DOHH2 (cell line): ENCODE data around the gene AMIGO3.

Source experiments
- H3F3A ChIP-seq: fragments of 200-600 bp; sonication (generic), shearing (Covaris generic); 2 replicates; pipeline ENCODE4 v1.6.0; 2016; ENCODE audit warnings: antibody characterized with exemption, mild to moderate bottlenecking; ENCODE audit not compliant: control insufficient read depth, insufficient read depth
- H3K27ac ChIP-seq: fragments of 200-600 bp; sonication (generic); 2 replicates; pipeline ENCODE4 v1.5.1; 2014; ENCODE audit warnings: low read depth, mild to moderate bottlenecking, low read length, moderate library complexity
- H3K27me3 ChIP-seq: fragments of 200-600 bp; sonication (generic); 2 replicates; pipeline ENCODE4 v1.6.1; 2014; ENCODE audit warnings: mild to moderate bottlenecking, low read length, mixed read lengths; ENCODE audit not compliant: control insufficient read depth
- H3K36me3 ChIP-seq: fragments of 200-600 bp; sonication (generic); 2 replicates; pipeline ENCODE4 v1.6.1; 2014; ENCODE audit warnings: mild to moderate bottlenecking, low read length, moderate library complexity, mixed read lengths; ENCODE audit not compliant: control insufficient read depth
- H3K4me1 ChIP-seq: fragments of 200-600 bp; sonication (generic); 2 replicates; pipeline ENCODE4 v1.6.1; 2014; ENCODE audit warnings: mild to moderate bottlenecking, low read length, mixed read lengths; ENCODE audit not compliant: control insufficient read depth
- H3K4me2 ChIP-seq: fragments of 200-600 bp; sonication (generic); 2 replicates; pipeline ENCODE4 v1.6.0; 2014; ENCODE audit warnings: mild to moderate bottlenecking, low read length, moderate library complexity
- H3K4me3 ChIP-seq: fragments of 200-600 bp; sonication (generic); 2 replicates; pipeline ENCODE4 v1.5.1; 2014; ENCODE audit warnings: mild to moderate bottlenecking, low read length, mixed read lengths
- H3K79me2 ChIP-seq: fragments of 200-600 bp; sonication (generic); 2 replicates; pipeline ENCODE4 v1.6.1; 2014; ENCODE audit warnings: mild to moderate bottlenecking, low read length, mixed read lengths; ENCODE audit not compliant: control insufficient read depth
- H3K9me2 ChIP-seq: fragments of 200-600 bp; sonication (generic); replicated peaks from 2 replicates; pipeline ENCODE4 v1.6.1; 2014; ENCODE audit warnings: mild to moderate bottlenecking, low read length, mixed read lengths; ENCODE audit not compliant: control insufficient read depth
- H3K9me3 ChIP-seq: fragments of 200-600 bp; sonication (generic); 2 replicates; pipeline ENCODE4 v1.6.1; 2014; ENCODE audit warnings: antibody characterized with exemption, low read length, mixed read lengths; ENCODE audit not compliant: control insufficient read depth, insufficient read depth
- H4K20me1 ChIP-seq: fragments of 200-600 bp; sonication (generic); 2 replicates; pipeline ENCODE4 v1.6.0; 2014; ENCODE audit warnings: low read depth, mild to moderate bottlenecking, antibody characterized with exemption, low read length, moderate library complexity; ENCODE audit not compliant: control insufficient read depth, insufficient read depth
- CTCF ChIP-seq: fragments of 200-600 bp; sonication (generic); IDR thresholded peaks from one replicate; pipeline ENCODE4 v1.5.1; 2014; ENCODE audit warnings: antibody characterized with exemption, mild to moderate bottlenecking, low read depth, low read length; ENCODE audit not compliant: poor library complexity, severe bottlenecking
- EZH2phosphoT487 ChIP-seq: fragments of 200-600 bp; sonication (generic); IDR thresholded peaks from 2 replicates; pipeline ENCODE4 v1.6.1; 2017; ENCODE audit warnings: borderline replicate concordance, mild to moderate bottlenecking, antibody characterized with exemption, low read length, moderate library complexity, mixed read lengths

The AMIGO3 gene

GRCh38 chr3:49747792-49748480 is 28.5 kb upstream of the AMIGO3 start:
- TF ChIP-seq EZH2phosphoT487 (no peak), CTCF (no peak)
- Histone ChIP-seq H3K4me1 (no peaks in the 10 kb centered on the region), H3K27me3 (no peaks in the 10 kb centered on the region), H3K27ac (no peak overlapping the region), H3K36me3 (peaks cover 37% of the 10 kb centered on the region), H3K4me2 (no peak overlapping the region), H4K20me1 (0 out of 2 replicates have a peak, but pooled peaks cover 2% of the 10 kb centered on the region), H3K9me2 (no peaks in the 10 kb centered on the region), H3F3A (peaks cover 10% of the 10 kb centered on the region), H3K9me3 (no peaks in the 10 kb centered on the region), H3K79me2 (peaks cover 52% of the 10 kb centered on the region), H3K4me3 (no peak overlapping the region)

GRCh38 chr3:49745986-49746385 is 26.5 kb upstream of the AMIGO3 start:
- Histone ChIP-seq H3K27me3 (no peaks in the 10 kb centered on the region), H3K79me2 (peaks cover 42% of the 10 kb centered on the region), H3K27ac (no peak overlapping the region), H3F3A (peaks cover 10% of the 10 kb centered on the region), H3K4me2 (no peak overlapping the region), H3K9me2 (no peaks in the 10 kb centered on the region), H4K20me1 (0 out of 2 replicates have a peak, but pooled peaks cover 2% of the 10 kb centered on the region), H3K4me1 (no peaks in the 10 kb centered on the region), H3K4me3 (no peak overlapping the region), H3K36me3 (peaks cover 39% of the 10 kb centered on the region), H3K9me3 (no peaks in the 10 kb centered on the region)
- TF ChIP-seq EZH2phosphoT487: no peak
- TF ChIP-seq CTCF: no peak

GRCh38 chr3:49740427-49740826 is 20.9 kb upstream of the AMIGO3 start:
- Histone ChIP-seq H3K27me3 (no peaks in the 10 kb centered on the region), H3K79me2 (peaks cover 11% of the 10 kb centered on the region), H3K4me3 (no peak overlapping the region), H3K4me2 (no peak overlapping the region), H4K20me1 (no peaks in the 10 kb centered on the region), H3K9me3 (no peaks in the 10 kb centered on the region), H3K27ac (no peak overlapping the region), H3F3A (no peaks in the 10 kb centered on the region), H3K9me2 (no peaks in the 10 kb centered on the region), H3K36me3 (peaks cover 38% of the 10 kb centered on the region), H3K4me1 (no peaks in the 10 kb centered on the region)
- TF ChIP-seq CTCF: no peak
- TF ChIP-seq EZH2phosphoT487: no peak
